GM19455 (cell line): ENCODE results near the gene PIGR.

Source experiments
- ATAC-seq: cut with Tn5 transposase; IDR thresholded peaks from one replicate; pipeline ENCODE4 v1.9.1; 2021; ENCODE audit not compliant: unreplicated experiment

Gene PIGR

DNA sequence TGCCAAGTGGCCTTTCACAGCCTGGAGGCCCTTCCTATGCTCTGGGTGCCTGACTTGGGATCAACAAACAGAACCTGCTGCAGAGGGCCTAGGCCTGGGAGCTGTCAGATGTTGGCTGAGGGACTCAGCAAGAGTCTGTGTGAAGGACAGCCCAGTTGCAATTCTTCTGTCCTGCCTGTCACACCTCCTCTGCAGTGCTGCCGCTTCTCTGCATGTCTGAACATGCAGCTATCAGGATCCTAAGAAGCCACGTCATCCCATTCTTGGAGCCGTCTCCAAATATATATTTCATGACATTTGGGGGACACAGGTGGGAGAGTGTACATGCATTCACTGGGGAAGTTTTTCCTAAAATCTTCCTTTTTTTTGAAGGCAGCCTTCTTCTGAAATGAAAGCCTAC lies 15.4 kb upstream of the PIGR start:
- ATAC-seq = no peak

DNA sequence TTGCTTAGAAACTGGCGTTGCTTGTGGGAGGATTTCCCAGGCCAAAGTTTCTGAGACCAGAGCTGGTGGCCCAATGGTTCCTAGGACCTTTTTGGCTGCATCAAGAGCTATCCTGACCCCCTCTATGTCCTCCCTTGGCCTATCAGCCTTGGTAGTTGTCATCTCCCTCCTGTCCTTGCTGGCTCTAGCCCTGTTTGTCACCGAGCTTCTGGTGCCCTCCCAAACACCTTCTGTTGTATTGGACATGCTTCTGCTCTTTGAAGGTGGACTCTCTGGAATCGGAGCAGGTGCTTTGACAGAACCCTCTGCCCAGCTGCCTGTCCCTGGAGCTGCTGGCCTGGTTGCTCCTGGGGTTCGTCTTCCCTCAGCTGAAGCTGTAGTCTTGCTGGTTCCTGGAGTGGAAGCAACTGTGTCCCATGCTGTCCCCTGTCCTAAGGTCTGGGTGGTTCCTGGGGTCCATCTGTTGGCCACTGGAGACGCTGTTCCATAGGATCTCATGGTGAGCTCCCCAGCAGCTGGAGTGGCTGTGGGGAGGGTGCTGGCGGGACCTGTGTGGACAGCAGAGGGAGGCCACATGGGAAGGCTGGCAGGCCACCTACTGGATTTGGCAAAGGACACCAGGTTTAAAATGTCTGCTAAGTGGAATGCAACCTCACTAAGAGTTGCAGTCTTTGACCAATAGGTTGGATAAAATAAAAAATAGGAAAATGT lies 14.6 kb upstream of the PIGR start:
- ATAC-seq = no peak

DNA sequence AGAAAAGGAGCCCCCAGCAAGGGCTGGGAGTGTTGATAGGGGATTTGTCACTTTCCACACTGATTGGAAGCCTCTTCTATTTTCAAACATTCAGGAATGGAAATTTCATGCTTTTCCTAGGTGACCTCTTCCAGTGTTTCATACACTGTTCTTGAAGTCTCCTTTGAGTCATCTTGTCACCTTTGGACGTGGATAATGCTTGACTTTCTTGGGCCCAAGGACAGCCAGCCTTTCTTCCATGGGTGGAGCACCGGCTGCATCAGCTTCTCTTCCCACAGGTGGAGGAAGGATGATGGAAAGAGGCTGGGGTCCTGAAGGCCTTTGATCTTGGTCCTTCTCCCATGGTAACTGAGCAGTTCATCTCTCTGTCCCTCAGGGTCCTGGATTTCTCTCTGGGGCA lies 11.9 kb upstream of the PIGR start:
- no peak for ATAC-seq

DNA sequence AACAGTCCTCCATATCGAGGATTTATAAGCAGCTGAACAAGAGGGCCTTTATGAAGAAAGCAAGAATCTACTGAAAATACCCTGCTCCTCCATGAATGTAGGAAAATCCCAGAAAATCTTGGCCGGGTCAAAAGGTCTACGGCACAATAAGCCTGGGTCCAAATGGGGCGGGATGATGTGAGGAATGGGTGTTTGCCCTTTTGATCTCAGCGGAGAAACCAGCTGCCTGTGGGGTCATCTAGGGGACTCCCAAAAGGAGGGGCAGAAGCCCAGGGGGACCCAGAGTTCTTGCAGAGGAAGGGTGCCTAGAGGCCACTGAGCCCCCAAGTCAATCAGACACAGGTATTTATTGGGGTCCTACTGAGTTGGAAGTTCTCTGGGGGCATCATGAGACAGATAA lies 11.4 kb upstream of the PIGR start:
- no peak for ATAC-seq

DNA sequence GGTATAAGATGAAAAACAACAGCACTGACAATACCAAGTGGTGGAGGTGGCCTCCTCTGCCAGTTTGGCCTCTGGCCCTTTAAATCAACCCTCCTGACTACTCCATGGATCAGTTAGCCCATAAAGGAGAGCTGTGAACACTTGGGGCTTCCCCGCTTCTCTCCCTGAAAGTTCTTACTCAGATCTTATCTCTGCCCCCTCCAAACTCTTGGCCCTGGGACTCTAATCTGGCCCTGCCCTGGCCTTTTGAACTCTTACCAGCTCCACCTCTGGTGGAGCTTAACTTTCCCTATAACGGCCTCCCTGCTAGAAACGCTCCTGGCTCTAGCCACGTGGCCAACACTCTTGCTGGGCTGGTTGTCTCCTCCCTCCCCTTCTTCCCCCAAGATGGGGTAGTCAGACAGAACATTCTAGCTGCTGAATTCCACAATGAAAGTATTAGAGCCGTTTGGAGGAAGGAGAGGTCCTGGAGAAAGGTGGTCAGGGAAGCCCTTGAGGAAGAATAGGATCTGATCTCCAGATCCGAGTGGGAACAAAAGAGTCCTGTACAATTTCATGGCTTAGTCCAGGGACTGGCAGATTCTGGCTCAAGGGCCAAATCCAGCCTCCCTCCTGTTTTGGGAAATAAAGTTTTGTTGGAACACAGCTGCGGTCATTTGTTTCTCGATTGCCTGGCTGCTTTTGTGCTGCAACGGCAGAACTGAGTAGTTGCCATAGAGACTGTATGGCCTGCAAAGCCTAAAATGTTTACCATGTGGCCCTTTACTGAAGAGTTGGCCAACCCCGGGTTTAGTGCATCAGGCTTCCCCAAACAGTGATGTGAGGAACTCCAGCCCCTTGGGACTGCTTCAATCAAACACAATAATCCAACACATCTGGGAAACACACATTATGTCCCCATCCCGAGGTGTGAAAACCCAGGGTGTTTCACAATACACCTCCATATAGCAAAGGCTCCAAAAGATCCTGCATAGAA lies 9.5 kb upstream of the PIGR start:
- ATAC-seq = no peak

DNA sequence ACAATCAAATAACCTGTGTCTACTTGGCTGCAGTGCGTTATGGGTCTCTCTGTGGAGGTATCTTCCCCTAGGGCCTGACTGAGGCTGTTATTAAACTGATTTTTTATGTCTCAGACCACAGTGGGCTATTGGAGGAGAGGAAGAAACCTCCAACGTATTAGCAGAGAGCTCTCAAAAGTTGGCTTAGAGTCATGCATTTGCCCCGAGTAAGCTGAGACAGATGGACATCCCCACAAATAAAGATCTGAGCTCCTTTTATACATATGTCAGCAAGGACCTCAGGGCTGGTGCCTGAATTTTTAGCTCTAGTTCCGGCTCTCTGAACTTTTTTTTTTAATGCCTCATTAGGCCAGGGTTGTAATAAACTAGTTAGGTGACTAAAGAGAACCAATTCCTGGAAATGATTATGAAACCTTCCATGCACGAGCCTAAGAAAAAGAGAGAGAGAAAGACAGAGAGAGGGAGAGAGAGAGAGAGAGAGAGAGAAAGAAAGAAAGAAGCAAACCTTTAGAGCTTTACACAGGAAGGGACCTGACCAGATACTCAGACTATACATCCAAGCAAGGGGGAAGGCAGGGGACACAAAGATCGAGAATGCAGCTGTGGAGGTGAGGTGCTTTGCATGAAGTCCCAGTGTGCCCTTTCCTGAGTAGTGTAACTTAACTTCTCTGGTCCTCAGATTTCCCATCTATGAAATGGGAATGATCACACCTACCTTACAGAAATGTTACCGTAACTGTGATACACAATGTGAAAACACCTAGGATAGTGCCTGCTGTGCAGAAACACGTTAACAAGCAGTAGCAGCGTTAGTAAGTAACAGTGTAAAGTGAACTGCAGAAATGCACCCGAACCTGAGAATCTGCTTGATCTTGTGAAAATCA lies 8.4 kb upstream of the PIGR start:
- no peak for ATAC-seq

DNA sequence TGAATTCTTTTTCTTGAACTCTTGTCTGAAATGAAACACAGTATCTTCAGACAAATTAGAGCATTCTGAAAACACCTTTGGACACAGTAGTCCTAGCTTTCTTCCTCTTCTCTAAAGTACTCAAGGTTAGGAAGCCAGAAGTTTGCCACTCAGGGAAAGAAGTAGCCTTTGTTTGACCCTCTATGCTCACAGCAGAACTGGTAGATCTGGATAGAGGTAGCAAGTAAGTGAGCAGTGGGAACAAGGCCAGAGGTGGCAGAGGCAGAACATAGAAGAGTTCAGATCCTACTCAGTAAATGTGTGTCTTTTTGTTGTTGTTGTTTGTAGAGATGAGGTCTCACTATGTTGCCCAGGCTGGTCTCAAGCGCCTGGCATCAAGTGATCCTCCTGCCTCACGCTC lies 7.4 kb upstream of the PIGR start:
- ATAC-seq = no peak

DNA sequence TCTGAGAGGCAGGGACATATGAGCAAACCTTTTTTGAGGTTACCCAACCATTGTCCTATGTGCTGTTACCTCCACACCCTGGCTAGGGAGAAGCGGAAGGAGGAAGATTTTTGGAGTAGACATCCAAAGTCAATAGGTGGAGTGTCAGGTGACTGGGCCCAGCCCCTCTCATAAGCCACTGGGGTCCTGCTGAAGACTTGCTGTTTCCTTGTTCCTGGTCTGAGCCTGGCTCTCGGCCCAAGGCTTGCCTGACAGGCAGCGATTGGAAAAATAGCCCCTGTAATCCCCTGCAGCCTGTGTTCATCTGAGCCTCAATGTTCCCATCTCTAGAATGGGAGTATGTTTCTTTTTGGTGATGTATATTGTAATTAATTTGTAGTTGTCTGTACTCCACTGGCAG lies 6.9 kb upstream of the PIGR start:
- no peak for ATAC-seq

DNA sequence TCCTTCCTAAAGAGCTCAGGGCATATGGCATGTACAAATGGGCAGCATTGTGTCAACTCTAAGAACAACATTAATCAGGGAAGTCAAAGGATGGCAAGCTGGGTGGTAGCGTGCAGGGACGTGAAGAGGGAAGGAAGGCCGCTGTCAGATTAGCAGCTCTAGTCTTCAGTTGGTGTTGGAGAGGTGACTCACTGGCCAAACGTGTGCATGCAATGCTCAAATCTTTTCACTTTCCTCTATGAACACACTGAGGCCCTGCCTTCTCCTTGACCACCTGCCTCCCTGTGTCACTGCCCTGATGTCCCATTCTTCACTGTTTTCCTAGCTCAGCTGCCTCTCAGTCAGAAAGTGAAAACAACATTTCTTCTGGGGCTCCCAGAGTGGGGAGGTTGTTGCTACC lies 5.9 kb upstream of the PIGR start:
- no peak for ATAC-seq

DNA sequence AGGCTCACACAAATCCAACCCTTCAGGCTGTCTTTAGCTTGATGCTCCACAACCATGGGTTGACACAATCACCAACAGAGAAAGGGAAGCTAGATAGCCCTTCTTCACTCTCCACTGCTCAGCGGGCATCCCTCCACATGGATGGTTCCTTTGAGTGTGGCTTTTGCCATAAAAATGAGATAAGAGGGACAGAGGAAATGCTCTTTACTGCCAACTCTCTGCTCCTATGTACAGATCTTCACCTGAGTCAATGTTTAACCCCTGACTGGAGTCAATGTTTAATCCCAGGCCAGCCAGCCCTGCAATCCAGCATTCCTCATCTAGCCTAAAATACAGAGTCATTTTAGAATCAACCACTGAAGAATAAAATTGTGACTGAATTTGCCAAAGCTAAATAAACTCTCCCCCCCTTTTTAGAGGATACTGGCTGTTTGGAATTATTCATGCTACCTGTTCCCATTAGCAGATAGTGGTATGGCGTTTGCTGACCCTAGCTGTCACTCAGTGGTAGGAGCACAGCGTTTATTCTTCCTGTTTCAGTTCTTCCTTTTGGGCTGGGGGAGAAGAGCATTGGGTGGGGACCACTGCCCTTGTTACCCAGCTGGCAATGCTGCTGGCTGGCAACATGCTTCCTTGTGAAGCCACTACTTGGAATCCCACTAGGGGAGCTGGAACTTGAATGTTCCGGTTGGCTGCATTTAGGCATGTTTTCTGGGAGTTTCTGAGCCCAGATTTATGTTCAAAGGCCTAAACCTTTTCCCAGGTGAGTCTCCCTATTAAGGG lies 5.2 kb upstream of the PIGR start:
- no peak for ATAC-seq

DNA sequence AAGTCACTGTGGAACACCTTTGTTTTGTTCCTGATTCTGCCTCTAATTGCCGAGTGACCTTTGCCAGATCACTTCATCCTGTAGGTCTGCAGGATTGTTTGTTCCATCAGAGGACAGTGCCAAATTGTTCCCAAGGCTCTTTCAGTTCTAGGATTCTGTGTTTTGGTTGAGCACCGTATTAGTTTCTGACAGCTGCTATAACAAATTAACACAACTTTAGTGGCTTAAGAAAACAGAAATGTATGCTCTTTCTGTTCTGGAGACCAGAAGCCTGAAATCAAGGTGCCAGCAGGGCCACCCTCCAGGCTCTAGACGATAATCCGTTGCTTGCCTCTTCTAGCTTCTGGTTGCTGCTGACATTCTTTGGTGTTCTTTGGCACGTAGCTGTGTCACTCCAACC lies 3.4 kb upstream of the PIGR start:
- no peak for ATAC-seq

DNA sequence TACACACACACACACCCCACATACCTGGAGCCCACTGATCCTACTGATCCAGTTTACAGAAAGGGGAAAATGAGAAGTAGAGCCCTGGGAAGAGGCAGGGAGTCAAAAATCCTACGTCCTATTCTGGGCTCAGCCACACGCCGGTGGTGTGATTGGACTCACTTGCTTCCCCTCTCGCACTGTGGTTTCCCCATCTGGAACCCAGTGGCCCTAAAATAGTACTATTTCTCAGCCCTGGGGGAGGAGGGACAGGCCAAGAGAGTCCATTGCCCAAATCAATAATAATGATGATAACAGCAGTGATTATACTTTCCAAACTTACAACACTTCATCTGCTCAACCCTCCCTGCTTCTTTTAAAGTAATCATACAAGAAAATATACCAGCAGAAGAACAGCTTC lies 2.9 kb upstream of the PIGR start:
- no peak for ATAC-seq

DNA sequence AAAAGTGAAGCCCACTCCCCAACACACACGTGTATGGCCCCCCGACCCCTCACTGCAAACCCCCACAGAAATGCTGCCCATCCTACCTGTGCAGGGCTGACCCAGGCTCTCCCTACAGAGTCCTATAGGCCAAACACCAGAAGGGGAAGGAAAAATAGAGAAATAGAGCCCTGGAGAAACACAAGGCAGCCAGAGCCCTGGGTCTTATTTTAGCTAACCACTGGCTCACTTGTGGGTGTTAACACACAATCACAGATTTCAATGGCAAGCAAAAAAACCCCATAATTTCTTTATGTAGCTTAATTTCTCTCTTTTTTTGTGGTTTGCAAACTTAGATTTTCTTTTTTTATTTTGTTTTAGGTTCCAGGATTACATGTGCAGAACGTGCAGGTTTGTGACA lies 989 bp upstream of the PIGR start:
- no peak for ATAC-seq

DNA sequence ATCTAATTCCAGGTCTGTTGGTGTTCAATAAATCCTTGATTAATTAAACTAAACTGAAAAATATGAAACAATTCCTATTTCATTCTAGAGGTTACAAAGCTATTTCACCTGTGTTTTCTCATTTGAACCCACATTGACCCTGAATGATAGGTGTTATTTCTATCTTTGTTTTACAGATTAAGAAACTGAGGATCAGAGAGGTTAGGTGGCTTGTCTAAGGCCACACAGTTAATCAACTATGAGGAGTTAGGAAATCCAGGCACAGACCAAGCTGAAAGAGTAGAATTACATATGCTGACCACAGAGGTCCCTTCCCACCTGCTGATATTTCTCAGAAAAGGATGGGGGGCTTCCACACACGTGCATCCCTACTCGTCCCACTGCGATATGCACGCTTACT lies 487 bp downstream of the PIGR start:
- no peak for ATAC-seq

DNA sequence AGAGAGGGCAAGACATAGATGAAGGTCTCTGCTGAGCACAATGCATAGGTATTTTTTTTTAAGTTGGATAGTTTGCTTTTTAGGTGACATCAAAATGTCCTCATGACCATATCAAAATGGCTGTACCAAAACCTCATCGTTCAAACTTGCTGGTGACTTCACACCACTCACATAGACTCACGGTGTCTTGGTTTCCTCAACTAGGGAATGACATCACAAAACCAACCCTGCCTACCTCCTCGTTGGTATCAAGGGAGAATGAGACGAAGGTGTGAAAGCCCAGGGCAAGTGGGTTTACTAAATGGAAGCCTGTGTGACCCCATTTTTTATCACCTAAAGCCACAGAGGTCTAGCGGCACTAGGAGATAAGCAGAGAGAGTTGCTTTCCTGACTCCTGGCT lies 1.6 kb downstream of the PIGR start:
- ATAC-seq = no peak

DNA sequence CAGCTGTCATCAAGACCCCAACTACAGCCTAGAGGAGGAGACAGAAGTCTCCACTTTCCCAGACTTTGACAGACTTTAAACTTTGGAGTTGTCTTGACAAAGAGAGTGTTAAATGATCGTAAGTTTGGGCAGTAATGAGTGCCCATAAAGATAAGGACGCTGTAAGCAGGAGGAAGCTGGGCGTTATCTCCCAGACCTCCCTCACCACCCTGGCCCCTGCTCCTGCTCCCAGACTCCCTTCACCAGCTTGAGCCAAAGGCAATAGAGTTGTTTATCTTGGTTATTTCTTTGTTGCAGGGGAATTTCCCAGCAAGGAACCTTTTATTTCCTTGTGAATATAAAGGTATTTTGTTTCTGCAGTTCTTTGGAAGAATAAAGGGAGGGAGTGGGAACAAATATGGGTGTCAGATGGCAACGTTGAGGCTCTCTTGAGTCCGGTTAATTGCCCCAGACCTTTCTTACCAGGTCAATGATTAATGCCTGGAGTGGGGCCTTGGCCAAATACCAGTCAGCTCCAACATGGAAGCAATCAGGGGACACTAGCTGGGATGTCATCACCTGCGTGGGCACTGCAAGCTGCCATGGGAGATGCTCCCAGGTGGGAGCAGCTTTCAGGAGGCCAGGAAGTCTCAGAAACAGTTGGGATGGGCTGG lies 4.4 kb downstream of the PIGR start:
- ATAC-seq = no peak

DNA sequence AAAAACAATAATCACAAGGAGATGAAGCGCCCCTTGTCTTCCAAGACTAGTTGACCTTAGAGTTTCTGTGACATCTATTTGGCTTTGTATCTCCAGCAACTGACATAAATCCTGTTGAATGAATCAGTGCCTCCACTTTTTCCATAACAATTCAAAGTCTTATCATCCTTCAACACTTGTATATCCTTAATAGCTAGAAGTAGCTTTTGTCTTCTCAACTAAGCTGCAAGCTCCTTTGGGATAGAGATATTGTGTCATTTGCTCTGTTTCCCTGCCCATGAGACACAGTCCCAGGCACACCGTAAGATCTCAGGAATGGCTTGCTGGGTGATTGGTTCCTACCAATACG lies 5.7 kb downstream of the PIGR start:
- no peak for ATAC-seq

DNA sequence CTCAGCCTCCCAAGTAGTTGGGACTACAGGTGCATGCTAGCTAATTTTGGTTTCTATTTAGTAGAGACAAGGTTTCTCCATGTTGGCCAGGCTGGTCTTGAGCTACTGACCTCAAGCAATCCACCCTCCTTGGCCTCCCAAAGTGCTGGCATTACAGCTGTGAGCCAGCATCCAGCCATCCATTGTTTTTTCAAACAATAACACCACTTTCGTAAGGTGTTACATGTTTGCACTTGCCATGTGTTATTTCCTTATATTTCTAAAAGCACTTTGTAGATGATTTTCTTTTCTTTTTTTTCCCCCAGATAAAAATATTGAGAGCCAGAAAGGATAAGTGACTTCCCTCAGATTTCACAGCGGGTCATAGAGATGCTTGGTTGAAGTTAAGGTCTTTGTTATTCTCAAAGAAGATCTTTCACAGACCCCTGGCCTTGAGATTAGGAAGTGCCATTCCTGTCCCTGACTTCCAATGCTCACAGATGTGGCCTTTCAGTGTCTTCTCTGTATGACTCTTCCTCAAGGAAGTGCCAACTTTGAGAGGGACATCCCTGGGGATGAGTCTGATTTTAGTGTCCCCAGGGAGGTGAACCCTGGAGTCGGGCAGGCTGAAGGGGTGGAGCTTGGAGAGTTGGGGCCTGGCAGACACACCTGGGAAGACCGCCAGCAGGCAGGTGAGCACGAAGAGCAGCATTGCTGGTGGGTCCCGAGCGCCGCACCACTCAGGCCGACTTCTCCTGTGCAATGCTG lies 6.3 kb downstream of the PIGR start:
- ATAC-seq = no peak

DNA sequence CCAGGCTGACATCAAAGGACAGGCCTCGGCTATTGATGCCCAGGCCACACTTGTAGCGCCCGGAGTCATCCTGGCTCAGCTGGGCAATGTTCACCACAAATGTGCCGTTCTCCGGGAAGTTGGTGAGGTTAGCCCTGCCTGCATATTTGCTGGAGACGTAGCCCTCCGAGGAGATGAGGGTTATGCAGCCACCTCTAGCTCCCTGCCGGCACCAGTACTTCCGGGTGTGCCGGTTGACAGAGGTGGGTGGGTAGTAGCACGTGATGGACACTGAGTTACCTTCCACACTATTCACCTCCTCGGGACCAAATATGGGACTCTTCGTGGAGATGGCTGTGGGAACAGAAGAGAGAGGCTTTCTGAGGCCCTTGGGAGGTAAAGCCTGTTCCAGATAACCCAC lies 7.1 kb downstream of the PIGR start:
- ATAC-seq = no peak

DNA sequence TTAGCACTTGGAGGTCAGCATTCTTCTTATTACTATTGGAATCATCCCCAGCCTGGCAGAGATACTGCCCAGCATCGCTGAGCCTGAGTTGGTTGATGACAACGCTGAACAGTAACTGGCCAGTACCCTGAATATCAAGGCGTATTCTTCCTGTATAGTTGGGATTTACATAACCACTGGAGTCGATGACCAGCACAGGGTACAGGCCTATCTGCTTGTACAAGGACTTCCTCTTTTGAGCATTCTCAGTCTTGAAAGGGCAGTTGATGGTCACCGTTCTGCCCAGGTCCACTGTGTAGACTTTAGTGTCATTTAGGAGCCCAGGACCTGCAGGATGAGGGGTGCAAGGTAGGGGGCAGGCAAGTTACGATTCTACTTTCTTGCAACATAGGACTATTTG lies 8.8 kb downstream of the PIGR start:
- ATAC-seq = no peak
